Endodermal cell (in vitro differentiated cells): ENCODE data around the gene SARNP. TPM values are rescaled to one million over a fixed set of nuclear protein-coding genes. Genes with fewer than 3 reads are reported as not detected.
A peak's percentile ranks its signal among the peaks of the same experiment; 100 is the strongest.

Source experiments
- DNase-seq: peaks from one replicate; pipeline ENCODE4 v3.0.0-alpha.2; 2017
- H3K27ac ChIP-seq: 2 replicates; pipeline ENCODE4 v1.5.1; 2013; ENCODE audit warnings: mild to moderate bottlenecking, low read depth, low read length, moderate library complexity
- H3K27me3 ChIP-seq: 2 replicates; pipeline ENCODE4 v1.6.1; 2013; ENCODE audit warnings: mild to moderate bottlenecking, low read length, moderate library complexity; ENCODE audit not compliant: insufficient read depth, control insufficient read depth, poor library complexity, severe bottlenecking
- H3K36me3 ChIP-seq: 2 replicates; pipeline ENCODE4 v1.7.0; 2013; ENCODE audit warnings: mild to moderate bottlenecking, low read length, moderate library complexity; ENCODE audit not compliant: control insufficient read depth, insufficient read depth
- H3K4me1 ChIP-seq: one replicate; pipeline ENCODE4 v1.7.0; 2013; ENCODE audit warnings: low read length; ENCODE audit not compliant: control insufficient read depth, insufficient read depth
- H3K4me3 ChIP-seq: 2 replicates; pipeline ENCODE4 v1.5.1; 2013; ENCODE audit warnings: mild to moderate bottlenecking, low read length, moderate library complexity
- H3K9ac ChIP-seq: 2 replicates; pipeline ENCODE4 v1.6.1; 2013; ENCODE audit warnings: mild to moderate bottlenecking, low read length, moderate library complexity; ENCODE audit not compliant: poor library complexity, severe bottlenecking; ENCODE audit errors: extremely low read depth
- H3K9me3 ChIP-seq: 2 replicates; pipeline ENCODE4 v1.6.1; 2013; ENCODE audit warnings: mild to moderate bottlenecking, low read length, moderate library complexity; ENCODE audit not compliant: control insufficient read depth
- H3K27ac Mint-ChIP-seq: 2 replicates; pipeline ENCODE4 v1.8.0; 2020; ENCODE audit warnings: mixed read lengths
- H3K27me3 Mint-ChIP-seq: 2 replicates; pipeline ENCODE4 v1.8.0; 2021; ENCODE audit warnings: mild to moderate bottlenecking, mixed read lengths; ENCODE audit not compliant: insufficient read depth
- H3K36me3 Mint-ChIP-seq: 2 replicates; pipeline ENCODE4 v1.8.0; 2020; ENCODE audit warnings: low read depth, mixed read lengths
- H3K4me1 Mint-ChIP-seq: 2 replicates; pipeline ENCODE4 v1.8.0; 2020; ENCODE audit warnings: mixed read lengths
- H3K4me3 Mint-ChIP-seq: 2 replicates; pipeline ENCODE4 v1.8.0; 2020; ENCODE audit warnings: mild to moderate bottlenecking, moderate library complexity, mixed read lengths
- H3K9me3 Mint-ChIP-seq: 2 replicates; pipeline ENCODE4 v1.8.0; 2020; ENCODE audit warnings: mild to moderate bottlenecking, mixed read lengths
- CTCF ChIP-seq: fragments of 200-600 bp; sonication (generic); conservative IDR thresholded peaks from 2 replicates; pipeline ENCODE4 v1.5.0; 2021; ENCODE audit warnings: antibody characterized with exemption, mild to moderate bottlenecking
- WGBS, 2 experiments: methylation state at CpG; one replicate each; pipeline versions ENCODE4 v1.1.5 to v1.1.7; 2013; ENCODE audit warnings: missing lambda C conversion rate in 2 of 2, mixed read lengths in 1 of 2; ENCODE audit not compliant: insufficient coverage in 1 of 2, insufficient read length in 1 of 2; 5-methylcytosine and 5-hydroxymethylcytosine counted together
- total RNA-seq, 2 donors: library from RNA; stranded (reverse); fragmentation: NEBNext Ultra II Directional in 1 of 2; extraction: Animal tissue kit (Norgen Biotek cat#: 25700) in 1 of 2; gene quantifications; 2 replicates in 1 of 2; 3 replicates in 1 of 2; pipeline ENCODE4 v1.2.1, GENCODE V29; 2021

The SARNP gene
- total RNA-seq, 2 donors from 2014 or later: 95.7 to 119 TPM

- DNase-seq: peak; percentile 94
- Mint-ChIP-seq H3K4me1 (peaks cover 19% of the 10 kb centered on the region), H3K27me3 (no peaks in the 10 kb centered on the region), H3K36me3 (peaks cover 41% of the 10 kb centered on the region), H3K4me3 (no peak overlapping the region), H3K27ac (peak overlapping the region; percentile 6), H3K9me3 (no peaks in the 10 kb centered on the region)
- WGBS, 2 experiments: 77 to 81% methylated on average over 9 to 11 of the region's 11 CpGs
- Histone ChIP-seq H3K27me3 (no peaks in the 10 kb centered on the region), H3K27ac (no peak overlapping the region), H3K9ac (no peak overlapping the region), H3K4me3 (no peak overlapping the region), H3K4me1 (peaks cover 8% of the 10 kb centered on the region), H3K36me3 (peaks cover 53% of the 10 kb centered on the region), H3K9me3 (no peaks in the 10 kb centered on the region)
- TF ChIP-seq CTCF: peak; percentile 76
Measured at GRCh38 chr12:55724226-55724939, 93.1 kb downstream of the SARNP start.

DNA sequence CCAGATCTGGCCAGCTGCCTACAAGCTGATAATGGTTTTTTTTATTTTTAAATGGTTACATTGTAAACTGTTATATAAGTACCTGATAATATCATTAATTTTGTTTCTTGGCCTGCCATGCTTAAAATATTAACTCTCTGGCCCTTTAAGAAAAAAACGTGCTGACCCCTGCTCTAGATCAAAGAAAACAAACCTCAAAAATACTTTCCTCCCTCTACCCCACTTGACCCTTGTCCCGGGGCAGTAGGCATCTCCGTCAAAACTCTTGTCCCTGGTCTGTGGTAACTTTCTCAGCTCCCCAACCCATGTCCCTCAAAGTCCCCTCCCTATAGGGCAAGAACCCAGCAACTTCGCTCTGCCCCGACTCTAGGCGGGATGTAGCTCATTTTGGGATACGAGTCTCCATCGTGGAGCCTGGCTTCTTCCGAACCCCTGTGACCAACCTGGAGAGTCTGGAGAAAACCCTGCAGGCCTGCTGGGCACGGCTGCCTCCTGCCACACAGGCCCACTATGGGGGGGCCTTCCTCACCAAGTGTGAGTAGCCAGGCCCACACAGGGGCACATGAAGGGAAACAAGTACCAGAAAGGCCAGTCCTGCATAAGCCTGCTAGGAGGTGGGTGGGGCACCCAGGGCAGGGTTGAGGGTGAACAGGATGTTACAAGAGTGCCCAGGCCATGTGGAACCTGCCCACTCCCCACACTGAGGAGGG is 93.9 kb downstream of the SARNP start:
- no peak overlapping the region for H3K4me3 ChIP-seq
- no peaks in the 10 kb centered on the region for H3K27me3 ChIP-seq
- H3K9ac ChIP-seq: no peak overlapping the region
- no peak for TF ChIP-seq CTCF
- H3K36me3 Mint-ChIP-seq: peaks cover 41% of the 10 kb centered on the region
- peak overlapping the region; percentile 55 for H3K27ac Mint-ChIP-seq
- 90 to 94% methylated on average over 6 to 10 of the region's 10 CpGs for WGBS, 2 experiments
- no peaks in the 10 kb centered on the region for H3K27me3 Mint-ChIP-seq
- peaks cover 53% of the 10 kb centered on the region for H3K36me3 ChIP-seq
- no peak overlapping the region for H3K4me3 Mint-ChIP-seq
- no peaks in the 10 kb centered on the region for H3K9me3 ChIP-seq
- no peak for DNase-seq
- no peaks in the 10 kb centered on the region for H3K9me3 Mint-ChIP-seq
- H3K4me1 Mint-ChIP-seq: peaks cover 21% of the 10 kb centered on the region
- H3K4me1 ChIP-seq: peaks cover 8% of the 10 kb centered on the region
- H3K27ac ChIP-seq: no peak overlapping the region

- Mint-ChIP-seq H3K36me3 (peaks cover 41% of the 10 kb centered on the region), H3K27me3 (no peaks in the 10 kb centered on the region), H3K9me3 (no peaks in the 10 kb centered on the region), H3K4me1 (peaks cover 28% of the 10 kb centered on the region), H3K4me3 (no peak overlapping the region), H3K27ac (no peak overlapping the region)
- Histone ChIP-seq H3K27me3 (no peaks in the 10 kb centered on the region), H3K9me3 (no peaks in the 10 kb centered on the region), H3K36me3 (peaks cover 53% of the 10 kb centered on the region), H3K27ac (no peak overlapping the region), H3K4me1 (peaks cover 8% of the 10 kb centered on the region), H3K9ac (no peak overlapping the region), H3K4me3 (no peak overlapping the region)
- no peak for TF ChIP-seq CTCF
- 97 to 98% methylated on average over 8 of the region's 8 CpGs for WGBS, 2 experiments
- no peak for DNase-seq
Measured at GRCh38 chr12:55722948-55723347, 94.6 kb downstream of the SARNP start.
